ENCODE results near the gene ADK. TPM values are rescaled to one million over a fixed set of nuclear protein-coding genes. Genes with fewer than 3 reads are reported as not detected.
"Not testable (repeated sequence)": the region's sequence is repeated elsewhere in the genome, so short reads cannot be mapped to it uniquely, and the experiment has no call there.

ADK gene
- total RNA-seq, 1 experiment from 2014 or later: 159 TPM

DNA sequence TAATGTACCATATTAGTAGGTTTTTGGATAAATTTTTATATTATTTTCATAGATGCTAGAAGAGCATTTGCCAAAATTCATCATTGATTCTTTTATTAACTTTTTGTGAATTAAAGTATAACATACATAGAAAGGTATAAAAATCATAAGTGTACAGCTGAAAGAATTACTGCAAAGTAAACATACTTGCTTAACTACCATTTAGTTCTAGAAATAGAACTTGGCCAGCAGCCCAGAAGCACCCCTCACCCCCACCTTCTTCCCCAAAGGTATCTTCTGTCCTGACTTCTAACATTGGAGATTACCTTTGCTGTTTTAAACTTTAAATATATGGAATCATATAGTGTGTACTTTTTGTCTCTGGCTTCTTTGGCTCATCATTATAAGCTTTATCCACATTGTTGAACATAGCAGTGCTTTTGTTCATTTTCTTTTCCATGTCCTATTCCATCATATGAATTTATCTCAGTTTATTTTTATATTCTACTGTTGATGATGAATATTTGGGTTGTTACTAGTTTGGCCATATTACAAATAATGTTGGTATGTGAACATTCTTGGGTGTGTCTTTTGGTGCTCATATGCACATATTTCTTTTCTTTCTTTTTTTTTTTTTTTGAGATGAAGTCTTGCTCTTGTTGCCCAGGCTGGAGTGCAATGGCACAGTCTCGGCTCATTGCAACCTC lies 142.8 kb downstream of the ADK start:
- peak overlapping the region; percentile 68 for H3K4me2 ChIP-seq
- peak; percentile 73 to 80 for DNase-seq
- no peaks in the 10 kb centered on the region for H3K9me2 ChIP-seq (ENCODE audit: insufficient read depth)
- no peak overlapping the region for H2AFZ ChIP-seq
- no peaks in the 10 kb centered on the region; the same call in 1 of the 2 replicates for H4K20me1 ChIP-seq (ENCODE audit: insufficient read depth)
- H3K4me1 ChIP-seq (replicated peaks; ENCODE audit: insufficient read depth): peaks cover 37% of the 10 kb centered on the region
- intact Hi-C loops (cut with micrococcal nuclease; ENCODE audit: unreplicated experiment): no loop called here
- no TSS peak for BruUV-seq (replicated peaks)
- H3K4me3 ChIP-seq: peak overlapping the region; percentile 13; the same call in 1 of the 2 replicates
- H3K27ac ChIP-seq: peak overlapping the region; percentile 68
- POLR2A ChIA-PET (ENCODE audit: unreplicated experiment): interaction anchor here (0.6 kb wide), 1 partner anchor 13 kb away, joined by 8 read pairs; no protein-coding TSS in a partner anchor
- no peaks in the 10 kb centered on the region for H3K9me3 ChIP-seq (ENCODE audit: insufficient read depth, low read depth)
- H3K27me3 ChIP-seq (ENCODE audit: insufficient read depth, low read depth): no peaks in the 10 kb centered on the region
- TF ChIP-seq, protein P1, sequence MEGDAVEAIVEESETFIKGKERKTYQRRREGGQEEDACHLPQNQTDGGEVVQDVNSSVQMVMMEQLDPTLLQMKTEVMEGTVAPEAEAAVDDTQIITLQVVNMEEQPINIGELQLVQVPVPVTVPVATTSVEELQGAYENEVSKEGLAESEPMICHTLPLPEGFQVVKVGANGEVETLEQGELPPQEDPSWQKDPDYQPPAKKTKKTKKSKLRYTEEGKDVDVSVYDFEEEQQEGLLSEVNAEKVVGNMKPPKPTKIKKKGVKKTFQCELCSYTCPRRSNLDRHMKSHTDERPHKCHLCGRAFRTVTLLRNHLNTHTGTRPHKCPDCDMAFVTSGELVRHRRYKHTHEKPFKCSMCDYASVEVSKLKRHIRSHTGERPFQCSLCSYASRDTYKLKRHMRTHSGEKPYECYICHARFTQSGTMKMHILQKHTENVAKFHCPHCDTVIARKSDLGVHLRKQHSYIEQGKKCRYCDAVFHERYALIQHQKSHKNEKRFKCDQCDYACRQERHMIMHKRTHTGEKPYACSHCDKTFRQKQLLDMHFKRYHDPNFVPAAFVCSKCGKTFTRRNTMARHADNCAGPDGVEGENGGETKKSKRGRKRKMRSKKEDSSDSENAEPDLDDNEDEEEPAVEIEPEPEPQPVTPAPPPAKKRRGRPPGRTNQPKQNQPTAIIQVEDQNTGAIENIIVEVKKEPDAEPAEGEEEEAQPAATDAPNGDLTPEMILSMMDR (conservative IDR thresholded peaks at IDR 0.05): no peak
- no peak for TF ChIP-seq EZH2 (IDR thresholded peaks at IDR 0.05; ENCODE audit: low read depth)
- H3F3A ChIP-seq (ENCODE audit: insufficient read depth, low read depth): peaks cover 26% of the 10 kb centered on the region; the same call in 1 of the 2 replicates
- H3K79me2 ChIP-seq (ENCODE audit: low read depth): peaks cover 35% of the 10 kb centered on the region
- CTCF ChIA-PET: interaction anchor here (0.7 kb wide), 1 partner anchor 67 kb away, joined by 3 read pairs; no protein-coding TSS in a partner anchor
- no peaks in the 10 kb centered on the region; the same call in 1 of the 2 replicates for H3K36me3 ChIP-seq (ENCODE audit: low read depth)

DNA sequence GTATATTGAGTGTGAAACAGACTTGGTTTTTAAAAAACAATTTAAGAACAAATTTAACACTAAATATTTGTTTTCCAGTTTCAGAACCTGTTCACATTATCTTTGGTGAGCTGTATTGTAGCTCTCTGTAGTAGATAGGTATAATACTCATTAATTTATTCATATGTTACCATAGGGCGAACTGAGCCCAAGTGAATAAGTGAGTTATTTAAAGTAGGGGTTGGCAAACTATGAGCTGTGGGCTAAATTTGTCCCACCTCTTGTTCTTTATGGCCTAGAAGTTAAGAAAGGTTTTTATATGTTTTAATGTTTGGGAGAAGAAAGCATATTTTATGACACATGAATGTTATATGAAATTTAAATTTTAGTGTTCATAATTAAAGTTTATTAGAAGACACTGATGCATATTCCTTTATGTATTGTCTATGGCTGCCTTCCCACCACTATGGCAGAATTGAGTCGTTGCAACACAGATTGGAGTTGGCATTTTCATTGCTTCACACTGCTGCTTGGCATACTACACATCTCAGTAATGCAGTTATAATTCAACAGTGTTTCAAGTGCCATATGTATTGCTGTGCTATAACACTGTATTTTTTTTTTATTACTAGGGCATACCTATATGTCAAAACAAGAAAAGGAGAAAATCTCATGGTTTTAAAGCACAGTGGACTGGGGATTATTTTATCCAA lies 146.5 kb downstream of the ADK start:
- H2AFZ ChIP-seq: no peak overlapping the region
- ChIA-PET CTCF (no interaction called here), POLR2A (ENCODE audit: unreplicated experiment) (interaction anchor here (0.6 kb wide), 2 partner anchors 37 to 155 kb away, joined by 3 to 5 read pairs; no protein-coding TSS in a partner anchor)
- H3K4me3 ChIP-seq: no peak overlapping the region
- H3F3A ChIP-seq (ENCODE audit: insufficient read depth, low read depth): peaks cover 29% of the 10 kb centered on the region; the same call in 1 of the 2 replicates
- H3K27me3 ChIP-seq (ENCODE audit: insufficient read depth, low read depth): no peaks in the 10 kb centered on the region
- intact Hi-C loops (cut with micrococcal nuclease; ENCODE audit: unreplicated experiment): no loop called here
- DNase-seq: no peak
- no peaks in the 10 kb centered on the region for H3K9me2 ChIP-seq (ENCODE audit: insufficient read depth)
- BruUV-seq (replicated peaks): no TSS peak
- TF ChIP-seq, protein P1 (conservative IDR thresholded peaks at IDR 0.05): no peak
- TF ChIP-seq EZH2 (IDR thresholded peaks at IDR 0.05; ENCODE audit: low read depth): no peak
- H3K9me3 ChIP-seq (ENCODE audit: insufficient read depth, low read depth): no peaks in the 10 kb centered on the region
- peaks cover 30% of the 10 kb centered on the region for H3K79me2 ChIP-seq (ENCODE audit: low read depth)
- no peak overlapping the region for H3K27ac ChIP-seq
- peaks cover 22% of the 10 kb centered on the region for H3K4me1 ChIP-seq (replicated peaks; ENCODE audit: insufficient read depth)
- H3K4me2 ChIP-seq: no peak overlapping the region
- no peaks in the 10 kb centered on the region; the same call in 1 of the 2 replicates for H4K20me1 ChIP-seq (ENCODE audit: insufficient read depth)
- no peaks in the 10 kb centered on the region; the same call in 1 of the 2 replicates for H3K36me3 ChIP-seq (ENCODE audit: low read depth)

DNA sequence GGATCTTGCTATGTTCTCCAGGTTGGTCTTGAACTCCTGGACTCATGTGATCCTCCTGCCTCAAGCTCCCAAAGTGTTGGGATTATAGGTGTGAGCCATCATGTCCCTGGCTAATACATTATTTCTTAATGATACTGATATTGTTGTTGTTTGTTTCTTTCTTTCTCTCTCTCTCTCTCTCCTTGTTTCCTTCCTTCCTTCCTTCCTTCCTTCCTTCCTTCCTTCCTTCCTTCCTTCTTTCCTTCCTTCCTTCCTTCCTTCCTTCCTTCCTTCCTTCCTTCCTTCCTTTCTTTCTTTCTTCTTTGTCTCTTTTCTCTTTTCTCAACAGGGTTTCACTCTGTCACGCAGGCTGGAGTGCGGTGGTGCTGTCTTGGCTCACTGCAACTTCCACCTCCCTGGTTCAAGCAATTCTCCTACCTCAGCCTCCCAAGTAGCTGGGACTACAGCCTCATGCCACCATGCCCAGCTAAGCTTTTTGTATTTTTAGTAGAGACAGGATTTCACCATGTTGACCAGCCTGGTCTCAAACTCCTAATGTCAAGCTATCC lies 149.1 kb downstream of the ADK start:
- POLR2A ChIA-PET (ENCODE audit: unreplicated experiment): interaction anchor here (0.5 kb wide), 1 partner anchor 164 kb away, joined by 6 read pairs; no protein-coding TSS in a partner anchor
- H3K27ac ChIP-seq; DNase-seq; H4K20me1 ChIP-seq (ENCODE audit: insufficient read depth); BruUV-seq (replicated peaks); H3F3A ChIP-seq (ENCODE audit: insufficient read depth, low read depth); H3K27me3 ChIP-seq (ENCODE audit: insufficient read depth, low read depth); H3K9me3 ChIP-seq (ENCODE audit: insufficient read depth, low read depth); intact Hi-C loops (cut with micrococcal nuclease; ENCODE audit: unreplicated experiment); H3K4me3 ChIP-seq; H3K4me1 ChIP-seq (replicated peaks; ENCODE audit: insufficient read depth); H3K4me2 ChIP-seq; CTCF ChIA-PET; H3K9me2 ChIP-seq (ENCODE audit: insufficient read depth); H3K36me3 ChIP-seq (ENCODE audit: low read depth); H2AFZ ChIP-seq: not testable (repeated sequence)
- peaks cover 16% of the 10 kb centered on the region for H3K79me2 ChIP-seq (ENCODE audit: low read depth)
